Mesothelial cell of epicardium (in vitro differentiated cells): ENCODE measurements around the gene POLR1B. TPM values are rescaled to one million over a fixed set of nuclear protein-coding genes. Genes with fewer than 3 reads are reported as not detected.
A peak's percentile ranks its signal among the peaks of the same experiment; 100 is the strongest.

Source experiments
- DNase-seq, 2 experiments: peaks; one replicate each; pipeline ENCODE4 v3.0.0; 2021; ENCODE audit warnings: low spot score in 2 of 2; ENCODE audit not compliant: unreplicated experiment in 2 of 2
- H3K27ac Mint-ChIP-seq: 2 replicates; pipeline ENCODE4 v1.8.0; 2021; ENCODE audit warnings: mixed read lengths
- H3K27me3 Mint-ChIP-seq: 2 replicates; pipeline ENCODE4 v1.8.0; 2021; ENCODE audit warnings: low read depth, mixed read lengths
- H3K36me3 Mint-ChIP-seq: 2 replicates; pipeline ENCODE4 v1.8.0; 2021; ENCODE audit warnings: mixed read lengths
- H3K4me1 Mint-ChIP-seq: 2 replicates; pipeline ENCODE4 v1.8.0; 2021; ENCODE audit warnings: mixed read lengths
- H3K4me3 Mint-ChIP-seq: 2 replicates; pipeline ENCODE4 v1.8.0; 2021; ENCODE audit warnings: mild to moderate bottlenecking, moderate library complexity, mixed read lengths
- H3K9me3 Mint-ChIP-seq: 2 replicates; pipeline ENCODE4 v1.8.0; 2021; ENCODE audit warnings: mixed read lengths
- total RNA-seq: library from RNA; stranded (reverse); gene quantifications from 3 replicates; pipeline ENCODE4 v1.2.1, GENCODE V29; 2021
- TF ChIP-seq, protein P1 (sequence below): fragments of 200-600 bp; sonication (generic); IDR thresholded peaks from one replicate; pipeline ENCODE4 v1.5.0; 2021; ENCODE audit warnings: antibody characterized with exemption; ENCODE audit not compliant: unreplicated experiment

Gene POLR1B
- total RNA-seq, 1 donor from 2014 or later, result 28.3 TPM

DNA sequence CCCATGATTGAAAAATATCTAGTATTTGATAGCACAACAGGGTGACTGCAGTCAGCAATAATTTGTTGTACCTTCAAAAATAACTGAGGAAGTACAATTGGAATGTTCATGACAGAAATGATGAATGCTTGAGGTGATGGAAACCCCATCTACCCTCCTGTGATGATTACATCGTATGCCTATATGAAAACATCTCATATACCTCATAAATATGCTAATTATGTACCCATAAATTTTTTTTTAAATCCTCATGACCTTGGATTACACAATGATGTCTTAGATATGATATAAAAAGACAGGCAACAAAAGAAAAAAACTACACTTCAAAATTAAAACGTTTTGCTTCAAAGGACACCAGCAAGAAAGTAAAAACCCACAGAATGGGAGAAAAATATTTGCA is 1.4 kb upstream of the POLR1B start:
- Mint-ChIP-seq H3K4me3 (no peak overlapping the region), H3K9me3 (no peaks in the 10 kb centered on the region), H3K27ac (no peak overlapping the region), H3K36me3 (no peaks in the 10 kb centered on the region), H3K27me3 (no peaks in the 10 kb centered on the region), H3K4me1 (peaks cover 6% of the 10 kb centered on the region)
- TF ChIP-seq, protein P1, sequence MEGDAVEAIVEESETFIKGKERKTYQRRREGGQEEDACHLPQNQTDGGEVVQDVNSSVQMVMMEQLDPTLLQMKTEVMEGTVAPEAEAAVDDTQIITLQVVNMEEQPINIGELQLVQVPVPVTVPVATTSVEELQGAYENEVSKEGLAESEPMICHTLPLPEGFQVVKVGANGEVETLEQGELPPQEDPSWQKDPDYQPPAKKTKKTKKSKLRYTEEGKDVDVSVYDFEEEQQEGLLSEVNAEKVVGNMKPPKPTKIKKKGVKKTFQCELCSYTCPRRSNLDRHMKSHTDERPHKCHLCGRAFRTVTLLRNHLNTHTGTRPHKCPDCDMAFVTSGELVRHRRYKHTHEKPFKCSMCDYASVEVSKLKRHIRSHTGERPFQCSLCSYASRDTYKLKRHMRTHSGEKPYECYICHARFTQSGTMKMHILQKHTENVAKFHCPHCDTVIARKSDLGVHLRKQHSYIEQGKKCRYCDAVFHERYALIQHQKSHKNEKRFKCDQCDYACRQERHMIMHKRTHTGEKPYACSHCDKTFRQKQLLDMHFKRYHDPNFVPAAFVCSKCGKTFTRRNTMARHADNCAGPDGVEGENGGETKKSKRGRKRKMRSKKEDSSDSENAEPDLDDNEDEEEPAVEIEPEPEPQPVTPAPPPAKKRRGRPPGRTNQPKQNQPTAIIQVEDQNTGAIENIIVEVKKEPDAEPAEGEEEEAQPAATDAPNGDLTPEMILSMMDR, result no peak
- DNase-seq, result no peak

DNA sequence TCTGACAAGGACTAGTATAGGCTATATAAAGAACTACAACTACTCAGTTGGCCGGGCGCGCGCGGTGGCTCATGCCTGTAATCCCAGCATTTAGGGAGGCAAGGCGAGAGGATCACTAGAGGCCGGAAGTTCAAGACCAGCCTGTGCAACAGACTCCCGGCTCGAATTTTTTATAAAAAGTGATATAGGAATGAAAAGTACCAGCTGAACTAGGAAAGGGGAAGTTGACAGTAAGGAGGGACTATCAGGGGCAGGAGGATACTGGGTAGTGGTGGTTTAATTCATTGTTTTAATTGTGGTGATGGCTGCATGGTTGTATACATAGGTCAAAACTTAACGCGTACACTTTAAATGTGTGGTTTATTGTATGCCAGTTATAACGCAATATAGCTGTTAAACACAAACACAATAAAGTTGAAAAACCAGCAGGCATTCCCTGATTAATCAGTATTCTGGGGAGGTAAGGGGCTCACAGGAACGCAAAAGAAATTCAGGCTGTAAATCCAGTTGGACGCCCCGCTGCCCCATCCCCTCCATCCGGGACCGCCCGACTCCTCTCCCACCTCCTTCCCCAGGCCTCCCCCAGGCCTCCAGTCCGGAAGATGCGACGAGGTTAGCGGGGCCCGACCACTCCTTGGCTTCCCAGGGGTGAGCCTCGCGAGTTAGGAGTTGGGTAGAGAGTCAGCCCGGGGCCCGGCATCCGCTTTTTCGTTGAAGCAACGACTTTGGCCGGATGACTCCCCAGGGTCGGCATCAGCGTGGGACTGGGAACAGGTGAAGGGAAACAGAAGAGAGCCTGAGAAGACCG is 746 bp upstream of the POLR1B start:
- Mint-ChIP-seq H3K4me3 (no peak overlapping the region), H3K9me3 (no peaks in the 10 kb centered on the region), H3K27ac (no peak overlapping the region), H3K27me3 (no peaks in the 10 kb centered on the region), H3K36me3 (no peaks in the 10 kb centered on the region), H3K4me1 (peaks cover 6% of the 10 kb centered on the region)
- peak in 1 of 2 experiments; percentile 30 for DNase-seq
- TF ChIP-seq, protein P1, result no peak

DNA sequence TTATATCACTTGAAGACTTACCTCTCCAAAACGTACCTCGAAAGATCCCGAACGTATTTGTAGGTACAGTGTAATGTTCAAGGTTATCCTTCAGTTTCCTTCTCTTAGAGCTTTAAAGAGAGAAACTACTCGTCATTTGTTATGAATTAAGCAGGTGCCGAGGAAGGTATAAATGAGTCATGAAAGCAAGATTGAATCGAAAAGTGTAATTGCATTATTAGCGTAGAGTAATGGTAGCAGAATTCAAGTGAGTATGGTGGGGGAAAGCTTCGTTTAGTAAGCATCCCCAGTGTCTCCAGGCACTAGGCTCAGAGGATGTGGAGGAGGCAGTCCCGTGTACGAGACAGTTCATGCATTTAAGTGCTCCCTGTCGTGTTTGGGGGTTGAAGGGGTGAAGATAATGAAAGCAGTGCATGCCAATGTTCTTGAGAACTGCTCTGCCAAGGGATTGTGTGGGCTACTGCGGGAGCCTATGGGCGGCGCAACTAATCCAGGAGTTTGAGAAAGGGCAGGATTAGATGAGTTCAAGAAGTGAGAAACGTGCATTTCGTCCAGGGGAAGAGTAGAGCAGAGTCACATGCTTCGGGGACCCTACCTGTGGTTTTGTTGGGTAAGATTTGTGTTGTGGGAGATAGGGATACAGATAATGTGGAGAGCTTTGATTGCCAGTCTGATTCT is 858 bp downstream of the POLR1B start:
- DNase-seq, result no peak
- H3K4me1 Mint-ChIP-seq, result peaks cover 6% of the 10 kb centered on the region
- H3K27ac Mint-ChIP-seq, result no peak overlapping the region
- no peaks in the 10 kb centered on the region for H3K9me3 Mint-ChIP-seq
- TF ChIP-seq, protein P1, result no peak
- no peaks in the 10 kb centered on the region for H3K27me3 Mint-ChIP-seq
- H3K36me3 Mint-ChIP-seq, result peaks cover 4% of the 10 kb centered on the region
- H3K4me3 Mint-ChIP-seq, result no peak overlapping the region

DNA sequence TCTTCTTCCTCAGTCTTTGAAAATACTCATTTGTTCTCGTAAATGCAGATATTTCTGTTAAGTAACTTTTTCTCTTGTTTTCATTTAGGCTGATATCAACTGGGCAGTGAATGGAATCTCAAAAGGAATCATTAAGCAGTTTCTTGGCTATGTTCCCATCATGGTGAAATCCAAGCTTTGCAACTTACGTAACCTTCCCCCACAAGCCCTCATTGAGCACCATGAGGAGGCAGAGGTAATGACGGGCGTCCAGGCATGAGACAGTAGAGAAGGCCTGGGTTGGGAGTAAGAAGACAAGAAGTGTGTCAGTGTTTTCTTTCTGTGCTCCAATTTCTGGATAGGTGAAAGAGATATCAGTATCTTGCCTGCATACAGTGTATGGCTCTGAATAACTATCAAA is 5.1 kb downstream of the POLR1B start:
- H3K4me1 Mint-ChIP-seq, result no peaks in the 10 kb centered on the region
- DNase-seq, result no peak
- H3K27ac Mint-ChIP-seq, result no peak overlapping the region
- H3K4me3 Mint-ChIP-seq, result no peak overlapping the region
- H3K9me3 Mint-ChIP-seq, result no peaks in the 10 kb centered on the region
- no peaks in the 10 kb centered on the region for H3K27me3 Mint-ChIP-seq
- peaks cover 21% of the 10 kb centered on the region for H3K36me3 Mint-ChIP-seq
- TF ChIP-seq, protein P1, result no peak

DNA sequence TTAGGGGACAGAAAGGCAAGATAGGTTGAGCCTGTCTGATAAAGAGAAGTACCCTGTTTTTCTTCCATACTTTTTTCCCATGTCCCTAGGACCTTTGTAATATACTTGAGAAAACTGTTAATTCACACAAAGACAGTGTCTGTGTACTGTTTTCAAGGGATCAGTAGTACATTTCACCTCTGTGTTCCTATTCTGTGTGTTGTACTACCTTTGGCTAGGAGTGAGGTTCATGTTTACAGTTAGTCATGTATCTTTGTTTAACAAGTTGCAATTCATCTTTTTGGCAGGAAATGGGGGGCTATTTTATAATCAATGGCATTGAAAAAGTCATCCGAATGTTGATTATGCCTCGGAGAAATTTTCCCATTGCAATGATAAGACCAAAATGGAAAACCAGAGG is 6.7 kb downstream of the POLR1B start:
- no peak overlapping the region for H3K4me3 Mint-ChIP-seq
- H3K9me3 Mint-ChIP-seq, result no peaks in the 10 kb centered on the region
- H3K36me3 Mint-ChIP-seq, result peaks cover 29% of the 10 kb centered on the region
- TF ChIP-seq, protein P1, result no peak
- no peak overlapping the region for H3K27ac Mint-ChIP-seq
- DNase-seq, result no peak
- no peaks in the 10 kb centered on the region for H3K27me3 Mint-ChIP-seq
- H3K4me1 Mint-ChIP-seq, result no peaks in the 10 kb centered on the region
